Liver (tissue), 9 donors: ENCODE data around the gene CHD3. TPM values are rescaled to one million over a fixed set of nuclear protein-coding genes. Genes with fewer than 3 reads are reported as not detected.

Experiments
- DNase-seq: peaks from one replicate; pipeline ENCODE4 v3.0.0-alpha.2; 2017; ENCODE audit warnings: low spot score
- H3K27ac ChIP-seq, 2 donors: one replicate each; pipeline ENCODE4 v1.7.0; 2013; ENCODE audit warnings: inconsistent platforms in 2 of 2, low read length in 2 of 2, control low read depth in 1 of 2, low read depth in 1 of 2, mild to moderate bottlenecking in 1 of 2
- H3K27me3 ChIP-seq, 4 donors: one replicate each; pipeline versions ENCODE4 v1.6.1 to v1.7.0; 2013; ENCODE audit warnings: low read length in 3 of 4, inconsistent platforms in 1 of 4, mild to moderate bottlenecking in 1 of 4, moderate library complexity in 1 of 4; ENCODE audit not compliant: control insufficient read depth in 4 of 4, insufficient read depth in 4 of 4
- H3K36me3 ChIP-seq, 4 donors: one replicate each; pipeline versions ENCODE4 v1.6.1 to v1.7.0; 2013; ENCODE audit warnings: low read length in 3 of 4, mild to moderate bottlenecking in 3 of 4, low read depth in 1 of 4, moderate library complexity in 1 of 4; ENCODE audit not compliant: control insufficient read depth in 4 of 4, insufficient read depth in 3 of 4
- H3K4me1 ChIP-seq, 4 donors: one replicate each; pipeline versions ENCODE4 v1.6.1 to v1.7.0; 2013; ENCODE audit warnings: low read length in 3 of 4, mild to moderate bottlenecking in 3 of 4, moderate library complexity in 1 of 4; ENCODE audit not compliant: control insufficient read depth in 4 of 4, insufficient read depth in 4 of 4
- H3K4me3 ChIP-seq, 3 donors: one replicate each; pipeline versions ENCODE4 v1.6.1 to v1.7.0; 2013; ENCODE audit warnings: low read length in 3 of 3, control low read depth in 1 of 3, low read depth in 1 of 3, mild to moderate bottlenecking in 1 of 3
- H3K9ac ChIP-seq, 2 donors: one replicate each; pipeline ENCODE4 v1.7.0; 2013; ENCODE audit warnings: low read length in 2 of 2, mild to moderate bottlenecking in 2 of 2, moderate library complexity in 2 of 2, control low read depth in 1 of 2, low read depth in 1 of 2
- H3K9me3 ChIP-seq, 4 donors: one replicate each; pipeline versions ENCODE4 v1.6.1 to v1.7.0; 2013; ENCODE audit warnings: low read length in 3 of 4; ENCODE audit not compliant: control insufficient read depth in 4 of 4
- ATF3 ChIP-seq: IDR thresholded peaks from 2 replicates; pipeline ENCODE4 v1.6.1; 2016; ENCODE audit warnings: antibody characterized with exemption
- CTCF ChIP-seq: fragments of 150-350 bp; IDR thresholded peaks from 2 replicates; pipeline ENCODE4 v1.5.1; 2017; ENCODE audit warnings: improper control_type of control experiment, low read depth, low read length; ENCODE audit not compliant: missing input control
- EGR1 ChIP-seq, 2 donors: IDR thresholded peaks; 2 replicates each; pipeline ENCODE4 v1.6.1; 2016 to 2018; ENCODE audit warnings: antibody characterized with exemption in 2 of 2, low read depth in 2 of 2
- FOXA1 ChIP-seq: IDR thresholded peaks from 2 replicates; pipeline ENCODE4 v1.6.1; 2016; ENCODE audit warnings: antibody characterized with exemption
- FOXA2 ChIP-seq: IDR thresholded peaks from 2 replicates; pipeline ENCODE4 v1.6.1; 2016; ENCODE audit warnings: antibody characterized with exemption
- HNF4A ChIP-seq, 2 donors: conservative IDR thresholded peaks; 2 replicates each; pipeline ENCODE4 v1.6.1; 2016; ENCODE audit warnings: antibody characterized with exemption in 2 of 2, mild to moderate bottlenecking in 2 of 2
- HNF4G ChIP-seq: IDR thresholded peaks from 2 replicates; pipeline ENCODE4 v1.6.1; 2016; ENCODE audit warnings: antibody characterized with exemption
- JUND ChIP-seq, 2 donors: IDR thresholded peaks; 2 replicates each; pipeline ENCODE4 v1.6.1; 2016; ENCODE audit warnings: antibody characterized with exemption in 2 of 2
- NR2F2 ChIP-seq: IDR thresholded peaks from 2 replicates; pipeline ENCODE4 v1.6.1; 2016; ENCODE audit warnings: antibody characterized with exemption
- RAD21 ChIP-seq, 2 donors: IDR thresholded peaks; 2 replicates each; pipeline ENCODE4 v1.6.1; 2016; ENCODE audit warnings: antibody characterized with exemption in 2 of 2, mild to moderate bottlenecking in 2 of 2
- REST ChIP-seq: IDR thresholded peaks from 2 replicates; pipeline ENCODE4 v1.6.1; 2016; ENCODE audit warnings: antibody characterized with exemption, mild to moderate bottlenecking
- RXRA ChIP-seq, 2 donors: IDR thresholded peaks; 2 replicates each; pipeline ENCODE4 v1.6.1; 2017 to 2018; ENCODE audit warnings: antibody characterized with exemption in 2 of 2, mild to moderate bottlenecking in 1 of 2
- SP1 ChIP-seq: IDR thresholded peaks from 2 replicates; pipeline ENCODE4 v1.6.1; 2018; ENCODE audit warnings: antibody characterized with exemption, mild to moderate bottlenecking
- TAF1 ChIP-seq: conservative IDR thresholded peaks from 2 replicates; pipeline ENCODE4 v1.6.1; 2016; ENCODE audit warnings: antibody characterized with exemption, mild to moderate bottlenecking
- YY1 ChIP-seq: IDR thresholded peaks from 2 replicates; pipeline ENCODE4 v1.6.1; 2016; ENCODE audit warnings: antibody characterized with exemption, mild to moderate bottlenecking
- ZBTB33 ChIP-seq: IDR thresholded peaks from 2 replicates; pipeline ENCODE4 v1.6.1; 2016; ENCODE audit warnings: antibody characterized with exemption
- WGBS: extraction: QIAGEN DNeasy Blood & Tissue Kit; methylation state at CpG from one replicate; pipeline ENCODE4 v1.1.7; 2013; 5-methylcytosine and 5-hydroxymethylcytosine counted together
- polyA plus RNA-seq, 2 donors: library from polyadenylated mRNA; stranded (reverse) in 1 of 2; unstranded in 1 of 2; fragments of 200-250 nt in 1 of 2; fragments of >200 nt in 1 of 2; fragmentation: Nextera tagmentation in 1 of 2; extraction: Ambion mirVana in 1 of 2; gene quantifications; one replicate each; pipeline versions ENCODE4 v1.2.1 to v1.2.3, GENCODE V29; 2013 to 2015
- total RNA-seq, 2 donors: library from RNA; depleted of rRNA; stranded (reverse); fragments of >200 nt; gene quantifications; one replicate each; pipeline ENCODE4 v1.2.3, GENCODE V29; 2014
- donor health status: healthy.
- donor health status: healthy.
- donor health status: healthy.
- donor health status: healthy.
- donor health status: healthy.

CHD3 gene
- total and polyA plus RNA-seq, 4 donors, result 1.9 to 14.4 (median 7.2) TPM

- Histone ChIP-seq H3K27ac (no peak overlapping the region), H3K4me3 (no peak overlapping the region), H3K9ac (no peak overlapping the region), H3K9me3 (no peaks in the 10 kb centered on the region), H3K4me1 (peaks cover 0 to 21% (median 13%) of the 10 kb centered on the region in 4 donors), H3K27me3 (no peaks in the 10 kb centered on the region), H3K36me3 (peaks cover 13 to 40% (median 20%) of the 10 kb centered on the region in 4 donors)
- WGBS, result 89% methylated on average over 22 of the region's 22 CpGs
- no peak for DNase-seq
- TF ChIP-seq ATF3 (no peak), HNF4G (no peak), TAF1 (no peak), RXRA (IDR thresholded peaks at IDR 0.05) (no peak), EGR1 (IDR thresholded peaks at IDR 0.05; ENCODE audit: low read depth in 2 of 2) (no peak), FOXA1 (no peak), RAD21 (IDR thresholded peaks at IDR 0.05) (no peak), HNF4A (conservative IDR thresholded peaks at IDR 0.05) (no peak), FOXA2 (no peak), YY1 (no peak), CTCF (no peak), ZBTB33 (no peak), SP1 (no peak), JUND (IDR thresholded peaks at IDR 0.05) (no peak), REST (no peak), NR2F2 (no peak)
These were observed 42.4 kb upstream of the CHD3 start for GRCh38 chr17:7846063-7846735.
